K562 (cell line): ENCODE results near the gene VPS9D1. TPM values are rescaled to one million over a fixed set of nuclear protein-coding genes. Genes with fewer than 3 reads are reported as not detected.

ENCODE experiments used
- CSDE1 ChIP-seq, 2 experiments: fragments of 450-650 bp; IDR thresholded peaks; 2 replicates each; pipeline ENCODE4 v1.6.1; 2016; ENCODE audit warnings: mild to moderate bottlenecking in 1 of 2
- FOXM1 ChIP-seq, 2 experiments: fragments of 450-650 bp in 1 of 2; sonication (generic) in 1 of 2; formaldehyde crosslinking in 1 of 2; IDR thresholded peaks; 2 replicates each; pipeline versions ENCODE4 v1.6.1 to v1.9.0; 2017 to 2022; ENCODE audit warnings: low read depth in 2 of 2, mild to moderate bottlenecking in 2 of 2, missing genetic modification reagents in 1 of 2, moderate library complexity in 1 of 2
- HNRNPK ChIP-seq: fragments of 200-400 bp; formaldehyde crosslinking; IDR thresholded peaks from one replicate; pipeline ENCODE4 v1.6.1; 2018; ENCODE audit warnings: mild to moderate bottlenecking, low read depth, low read length; ENCODE audit not compliant: poor library complexity, severe bottlenecking
- OTX1 ChIP-seq: fragments of 450-650 bp; formaldehyde crosslinking; IDR thresholded peaks from 2 replicates; pipeline ENCODE4 v1.4.0; 2022; ENCODE audit warnings: mild to moderate bottlenecking
- PHB ChIP-seq: fragments of 250-450 bp; sonication (Bioruptor Pico); IDR thresholded peaks from 2 replicates; pipeline ENCODE4 v1.5.0; 2021
- PURB ChIP-seq: sonication (generic); formaldehyde crosslinking; IDR thresholded peaks from 2 replicates; pipeline ENCODE4 v1.9.0; 2021; ENCODE audit warnings: low read depth, mild to moderate bottlenecking, missing genetic modification reagents
- SAFB2 ChIP-seq: fragments of 200-400 bp; formaldehyde crosslinking; IDR thresholded peaks from 2 replicates; pipeline ENCODE4 v1.6.1; 2018; ENCODE audit warnings: borderline replicate concordance, low read length, low read depth, moderate library complexity; ENCODE audit not compliant: severe bottlenecking
- SETDB1 ChIP-seq: IDR thresholded peaks from one replicate; pipeline ENCODE4 v1.6.1; 2012; ENCODE audit warnings: low read length, control low read depth, inconsistent platforms
- TBL1XR1 ChIP-seq, 2 experiments: IDR thresholded peaks; 2 replicates each; pipeline ENCODE4 v1.6.1; 2012; ENCODE audit warnings: improper control_type of control experiment in 2 of 2, low read length in 2 of 2, mild to moderate bottlenecking in 1 of 2
- ZNF197 ChIP-seq: fragments of 200-800 bp; sonication (Bioruptor generic); IDR thresholded peaks from 2 replicates; pipeline ENCODE4 v1.6.1; 2016; ENCODE audit warnings: low read depth, missing genetic modification characterization, missing compliant biosample characterization
- ZNF395 ChIP-seq: fragments of 200-800 bp; sonication (Bioruptor generic); IDR thresholded peaks from 2 replicates; pipeline ENCODE4 v1.6.1; 2017; ENCODE audit warnings: missing genetic modification characterization, missing compliant biosample characterization
- ZNF583 ChIP-seq: fragments of 250-450 bp; sonication (Bioruptor Pico); IDR thresholded peaks from 2 replicates; pipeline ENCODE4 v1.4.0; 2020
- ZZZ3 ChIP-seq: fragments of 450-650 bp; IDR thresholded peaks from 2 replicates; pipeline ENCODE4 v1.6.1; 2016; ENCODE audit warnings: antibody characterized with exemption, mild to moderate bottlenecking, moderate library complexity
- polyA plus RNA-seq, 8 experiments: library from polyadenylated mRNA; depleted of rRNA in 4 of 8; stranded (reverse) in 5 of 8; unstranded in 3 of 8; fragments of >200 nt; fragmentation: Nextera tagmentation in 2 of 8; fragmentation: Illumina TruSeq in 1 of 8; extraction: Ambion mirVana in 2 of 8; extraction: Trizol in 1 of 8; gene quantifications; 2 replicates each; pipeline versions ENCODE4 v1.2.1 to v1.2.3, GENCODE V29; 2011 to 2014; ENCODE audit warnings: inconsistent platforms in 1 of 8, missing spikeins in 1 of 8
- total RNA-seq, 7 experiments: library from RNA; depleted of rRNA in 6 of 7; stranded (reverse); fragments of >200 nt in 6 of 7; fragmentation: Illumina TruSeq in 2 of 7; extraction: Trizol in 2 of 7; gene quantifications; 2 replicates each; pipeline versions ENCODE4 v1.2.1 to v1.2.3, GENCODE V29; 2011 to 2021; ENCODE audit warnings: low replicate concordance in 1 of 7
- TF ChIP-seq, protein P1 (sequence below): fragments of 250-450 bp; sonication (Bioruptor Pico); IDR thresholded peaks from 2 replicates; pipeline ENCODE4 v1.8.0; 2022; ENCODE audit warnings: inconsistent platforms
- TF ChIP-seq, protein P2 (sequence below): sonication (generic); formaldehyde crosslinking; IDR thresholded peaks from 2 replicates; pipeline ENCODE4 v1.8.0; 2023; ENCODE audit warnings: missing genetic modification reagents, mild to moderate bottlenecking, borderline replicate concordance
- TF ChIP-seq, protein P3 (sequence below): fragments of 450-650 bp; IDR thresholded peaks from 2 replicates; pipeline ENCODE4 v1.7.0; 2016; ENCODE audit warnings: borderline replicate concordance

The VPS9D1 gene
- total and polyA plus RNA-seq, 9 of the 15 experiments (the other 6 are each of a cell fraction or from before 2014, with no cell fraction given): 0.33 to 3.1 (median 1.1) TPM

GRCh38 chr16:89657442-89658220 lies 63.1 kb downstream of the VPS9D1 start, which contains the start of the genes CHMP1A and SPATA33 (continued):
- TF ChIP-seq SETDB1 (no peak), PURB (CRISPR knock-in tag) (no peak), ZNF197 (no peak), HNRNPK (no peak), ZNF583 (CRISPR knock-in tag) (0 out of 2 replicates have a peak, but pooled peaks have one; percentile 46), TBL1XR1 (IDR thresholded peaks at IDR 0.05; ENCODE audit: low read length in 2 of 2) (no peak), PHB (CRISPR knock-in tag) (peak; percentile 55; the same call in 1 of the 2 replicates), OTX1 (CRISPR knock-in tag) (0 out of 2 replicates have a peak, but pooled peaks have one; percentile 24), CSDE1 (IDR thresholded peaks at IDR 0.05) (peak in 1 of 2 experiments; percentile 76; a peak in 2 of 4 replicates), SAFB2 (no peak), FOXM1 (IDR thresholded peaks at IDR 0.05; ENCODE audit: low read depth) (no peak), FOXM1 (CRISPR knock-in tag; IDR thresholded peaks at IDR 0.05; ENCODE audit: low read depth) (no peak), ZNF395 (CRISPR knock-in tag) (peak; percentile 45; the same call in 1 of the 2 replicates), ZZZ3 (no peak)
- TF ChIP-seq, protein P1, sequence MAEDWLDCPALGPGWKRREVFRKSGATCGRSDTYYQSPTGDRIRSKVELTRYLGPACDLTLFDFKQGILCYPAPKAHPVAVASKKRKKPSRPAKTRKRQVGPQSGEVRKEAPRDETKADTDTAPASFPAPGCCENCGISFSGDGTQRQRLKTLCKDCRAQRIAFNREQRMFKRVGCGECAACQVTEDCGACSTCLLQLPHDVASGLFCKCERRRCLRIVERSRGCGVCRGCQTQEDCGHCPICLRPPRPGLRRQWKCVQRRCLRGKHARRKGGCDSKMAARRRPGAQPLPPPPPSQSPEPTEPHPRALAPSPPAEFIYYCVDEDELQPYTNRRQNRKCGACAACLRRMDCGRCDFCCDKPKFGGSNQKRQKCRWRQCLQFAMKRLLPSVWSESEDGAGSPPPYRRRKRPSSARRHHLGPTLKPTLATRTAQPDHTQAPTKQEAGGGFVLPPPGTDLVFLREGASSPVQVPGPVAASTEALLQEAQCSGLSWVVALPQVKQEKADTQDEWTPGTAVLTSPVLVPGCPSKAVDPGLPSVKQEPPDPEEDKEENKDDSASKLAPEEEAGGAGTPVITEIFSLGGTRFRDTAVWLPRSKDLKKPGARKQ (CRISPR knock-in tag): no peak
- TF ChIP-seq, protein P2, sequence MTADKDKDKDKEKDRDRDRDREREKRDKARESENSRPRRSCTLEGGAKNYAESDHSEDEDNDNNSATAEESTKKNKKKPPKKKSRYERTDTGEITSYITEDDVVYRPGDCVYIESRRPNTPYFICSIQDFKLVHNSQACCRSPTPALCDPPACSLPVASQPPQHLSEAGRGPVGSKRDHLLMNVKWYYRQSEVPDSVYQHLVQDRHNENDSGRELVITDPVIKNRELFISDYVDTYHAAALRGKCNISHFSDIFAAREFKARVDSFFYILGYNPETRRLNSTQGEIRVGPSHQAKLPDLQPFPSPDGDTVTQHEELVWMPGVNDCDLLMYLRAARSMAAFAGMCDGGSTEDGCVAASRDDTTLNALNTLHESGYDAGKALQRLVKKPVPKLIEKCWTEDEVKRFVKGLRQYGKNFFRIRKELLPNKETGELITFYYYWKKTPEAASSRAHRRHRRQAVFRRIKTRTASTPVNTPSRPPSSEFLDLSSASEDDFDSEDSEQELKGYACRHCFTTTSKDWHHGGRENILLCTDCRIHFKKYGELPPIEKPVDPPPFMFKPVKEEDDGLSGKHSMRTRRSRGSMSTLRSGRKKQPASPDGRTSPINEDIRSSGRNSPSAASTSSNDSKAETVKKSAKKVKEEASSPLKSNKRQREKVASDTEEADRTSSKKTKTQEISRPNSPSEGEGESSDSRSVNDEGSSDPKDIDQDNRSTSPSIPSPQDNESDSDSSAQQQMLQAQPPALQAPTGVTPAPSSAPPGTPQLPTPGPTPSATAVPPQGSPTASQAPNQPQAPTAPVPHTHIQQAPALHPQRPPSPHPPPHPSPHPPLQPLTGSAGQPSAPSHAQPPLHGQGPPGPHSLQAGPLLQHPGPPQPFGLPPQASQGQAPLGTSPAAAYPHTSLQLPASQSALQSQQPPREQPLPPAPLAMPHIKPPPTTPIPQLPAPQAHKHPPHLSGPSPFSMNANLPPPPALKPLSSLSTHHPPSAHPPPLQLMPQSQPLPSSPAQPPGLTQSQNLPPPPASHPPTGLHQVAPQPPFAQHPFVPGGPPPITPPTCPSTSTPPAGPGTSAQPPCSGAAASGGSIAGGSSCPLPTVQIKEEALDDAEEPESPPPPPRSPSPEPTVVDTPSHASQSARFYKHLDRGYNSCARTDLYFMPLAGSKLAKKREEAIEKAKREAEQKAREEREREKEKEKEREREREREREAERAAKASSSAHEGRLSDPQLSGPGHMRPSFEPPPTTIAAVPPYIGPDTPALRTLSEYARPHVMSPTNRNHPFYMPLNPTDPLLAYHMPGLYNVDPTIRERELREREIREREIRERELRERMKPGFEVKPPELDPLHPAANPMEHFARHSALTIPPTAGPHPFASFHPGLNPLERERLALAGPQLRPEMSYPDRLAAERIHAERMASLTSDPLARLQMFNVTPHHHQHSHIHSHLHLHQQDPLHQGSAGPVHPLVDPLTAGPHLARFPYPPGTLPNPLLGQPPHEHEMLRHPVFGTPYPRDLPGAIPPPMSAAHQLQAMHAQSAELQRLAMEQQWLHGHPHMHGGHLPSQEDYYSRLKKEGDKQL (CRISPR knock-in tag): no peak
- TF ChIP-seq, protein P3, sequence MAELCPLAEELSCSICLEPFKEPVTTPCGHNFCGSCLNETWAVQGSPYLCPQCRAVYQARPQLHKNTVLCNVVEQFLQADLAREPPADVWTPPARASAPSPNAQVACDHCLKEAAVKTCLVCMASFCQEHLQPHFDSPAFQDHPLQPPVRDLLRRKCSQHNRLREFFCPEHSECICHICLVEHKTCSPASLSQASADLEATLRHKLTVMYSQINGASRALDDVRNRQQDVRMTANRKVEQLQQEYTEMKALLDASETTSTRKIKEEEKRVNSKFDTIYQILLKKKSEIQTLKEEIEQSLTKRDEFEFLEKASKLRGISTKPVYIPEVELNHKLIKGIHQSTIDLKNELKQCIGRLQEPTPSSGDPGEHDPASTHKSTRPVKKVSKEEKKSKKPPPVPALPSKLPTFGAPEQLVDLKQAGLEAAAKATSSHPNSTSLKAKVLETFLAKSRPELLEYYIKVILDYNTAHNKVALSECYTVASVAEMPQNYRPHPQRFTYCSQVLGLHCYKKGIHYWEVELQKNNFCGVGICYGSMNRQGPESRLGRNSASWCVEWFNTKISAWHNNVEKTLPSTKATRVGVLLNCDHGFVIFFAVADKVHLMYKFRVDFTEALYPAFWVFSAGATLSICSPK: no peak
